ENCODE results near the gene PGLYRP4.

GRCh38 chr1:153337980-153338853, 10.4 kb downstream of the PGLYRP4 start:
- TF ChIP-seq CTCF (IDR thresholded peaks at IDR 0.05) (no peak), POLR2A (IDR thresholded peaks at IDR 0.05) (no peak)

Data from adrenal gland (tissue), 5 donors.